ENCODE measurements around the gene PRKG1. TPM values are rescaled to one million over a fixed set of nuclear protein-coding genes. Genes with fewer than 3 reads are reported as not detected.

The PRKG1 gene
- polyA plus RNA-seq, 1 donor (not counting 4 experiments of a cell fraction or from before 2014, with no cell fraction given), result 0.24 TPM

DNA sequence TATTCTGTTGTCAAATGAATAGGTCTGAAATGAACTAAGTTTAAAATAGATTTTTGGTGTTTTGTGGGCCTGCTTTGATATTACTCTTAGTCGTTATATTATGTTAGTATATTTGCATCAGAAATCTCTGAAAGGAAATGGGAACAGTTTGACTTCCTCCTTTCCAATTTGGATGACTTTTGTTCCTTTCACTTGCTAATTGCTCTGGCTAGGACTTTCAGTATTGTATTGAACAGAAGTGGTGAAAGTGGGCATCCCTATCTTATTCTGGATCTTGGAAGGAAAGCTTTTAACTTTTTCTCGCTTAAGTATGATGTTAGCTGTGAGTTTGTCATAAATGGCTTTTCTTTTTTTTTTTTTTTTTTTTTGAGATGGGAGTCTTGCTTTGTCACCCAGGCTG, 966.2 kb downstream of the PRKG1 start:
- no peaks in the 10 kb centered on the region for H3K27me3 ChIP-seq (ENCODE audit: control insufficient read depth, extremely low read depth, insufficient read depth, low read length)
- DNase-seq (ENCODE audit: low read depth, low spot score) (no peak), FAIRE-seq (no peak)
- no peak overlapping the region for H3K4me2 ChIP-seq (ENCODE audit: control insufficient read depth, extremely low read depth, insufficient read depth, low read depth, low read length)
- H3K4me3 ChIP-seq (ENCODE audit: control insufficient read depth in 2 of 3, extremely low read depth in 1 of 3, insufficient read depth in 2 of 3, low read depth in 1 of 3, low read length in 3 of 3), result no peak overlapping the region
- no peak overlapping the region for H2AFZ ChIP-seq (ENCODE audit: control insufficient read depth, low read length)
- H3K9me3 ChIP-seq (ENCODE audit: control insufficient read depth, low read depth, low read length), result no peaks in the 10 kb centered on the region
- no peak overlapping the region for H3K27ac ChIP-seq (ENCODE audit: control insufficient read depth, insufficient read depth, low read length)
- H3K9ac ChIP-seq (ENCODE audit: control insufficient read depth, extremely low read depth, insufficient read depth, low read length), result no peak overlapping the region
- no peak for TF ChIP-seq EZH2 (IDR thresholded peaks at IDR 0.05; ENCODE audit: low read length)
- TF ChIP-seq, protein P1, sequence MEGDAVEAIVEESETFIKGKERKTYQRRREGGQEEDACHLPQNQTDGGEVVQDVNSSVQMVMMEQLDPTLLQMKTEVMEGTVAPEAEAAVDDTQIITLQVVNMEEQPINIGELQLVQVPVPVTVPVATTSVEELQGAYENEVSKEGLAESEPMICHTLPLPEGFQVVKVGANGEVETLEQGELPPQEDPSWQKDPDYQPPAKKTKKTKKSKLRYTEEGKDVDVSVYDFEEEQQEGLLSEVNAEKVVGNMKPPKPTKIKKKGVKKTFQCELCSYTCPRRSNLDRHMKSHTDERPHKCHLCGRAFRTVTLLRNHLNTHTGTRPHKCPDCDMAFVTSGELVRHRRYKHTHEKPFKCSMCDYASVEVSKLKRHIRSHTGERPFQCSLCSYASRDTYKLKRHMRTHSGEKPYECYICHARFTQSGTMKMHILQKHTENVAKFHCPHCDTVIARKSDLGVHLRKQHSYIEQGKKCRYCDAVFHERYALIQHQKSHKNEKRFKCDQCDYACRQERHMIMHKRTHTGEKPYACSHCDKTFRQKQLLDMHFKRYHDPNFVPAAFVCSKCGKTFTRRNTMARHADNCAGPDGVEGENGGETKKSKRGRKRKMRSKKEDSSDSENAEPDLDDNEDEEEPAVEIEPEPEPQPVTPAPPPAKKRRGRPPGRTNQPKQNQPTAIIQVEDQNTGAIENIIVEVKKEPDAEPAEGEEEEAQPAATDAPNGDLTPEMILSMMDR (optimal IDR thresholded peaks at IDR 0.05 in 1 of 3, IDR thresholded peaks at IDR 0.05 in 1 of 3, conservative IDR thresholded peaks at IDR 0.05 in 1 of 3; ENCODE audit: extremely low read depth in 1 of 3, insufficient read depth in 2 of 3, low read length in 3 of 3), result no peak
- H3K36me3 ChIP-seq (ENCODE audit: control insufficient read depth in 2 of 2, extremely low read depth in 1 of 2, insufficient read depth in 2 of 2, low read length in 2 of 2), result no peaks in the 10 kb centered on the region
- no peaks in the 10 kb centered on the region for H3K4me1 ChIP-seq (ENCODE audit: control insufficient read depth, extremely low read depth, insufficient read depth, low read length)
- dilution Hi-C loops (cut with MboI; ENCODE audit: extremely low pct_ligation_motif_present, low sequenced_read_pairs), result no loop called here
- no peaks in the 10 kb centered on the region for H3K9me1 ChIP-seq (ENCODE audit: control insufficient read depth, extremely low read depth, insufficient read depth, low read length)
- no peaks in the 10 kb centered on the region for H3K79me2 ChIP-seq (ENCODE audit: control insufficient read depth, insufficient read depth, low read length)
- no peaks in the 10 kb centered on the region for H4K20me1 ChIP-seq (ENCODE audit: control insufficient read depth, extremely low read depth, insufficient read depth, low read length)

DNA sequence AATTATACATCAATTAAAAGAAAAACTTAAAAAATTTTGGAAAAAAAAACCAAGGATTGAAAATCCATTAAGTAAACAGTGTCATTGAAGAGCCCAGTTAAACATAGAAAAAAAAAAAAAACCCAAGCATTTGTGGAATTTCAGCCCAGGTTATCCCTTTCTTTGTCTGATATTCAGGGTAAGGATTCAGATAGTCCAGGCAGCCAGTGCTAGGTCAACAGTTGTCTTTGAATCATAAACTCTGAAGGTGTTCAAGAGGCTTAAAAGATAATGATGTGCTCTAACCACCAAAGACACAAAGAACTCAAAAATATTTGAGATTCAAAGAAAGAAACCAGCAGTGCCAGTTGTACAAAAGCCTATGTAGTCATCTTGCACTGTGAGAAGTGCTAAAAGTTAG, 969.5 kb downstream of the PRKG1 start:
- no peak for FAIRE-seq
- dilution Hi-C loops (cut with MboI; ENCODE audit: extremely low pct_ligation_motif_present, low sequenced_read_pairs), result no loop called here
- Histone ChIP-seq H3K9me1 (ENCODE audit: control insufficient read depth, extremely low read depth, insufficient read depth, low read length) (no peaks in the 10 kb centered on the region), H3K4me2 (ENCODE audit: control insufficient read depth, extremely low read depth, insufficient read depth, low read depth, low read length) (no peak overlapping the region), H3K4me1 (ENCODE audit: control insufficient read depth, extremely low read depth, insufficient read depth, low read length) (no peaks in the 10 kb centered on the region), H3K27me3 (ENCODE audit: control insufficient read depth, extremely low read depth, insufficient read depth, low read length) (no peaks in the 10 kb centered on the region), H3K36me3 (ENCODE audit: control insufficient read depth in 2 of 2, extremely low read depth in 1 of 2, insufficient read depth in 2 of 2, low read length in 2 of 2) (no peaks in the 10 kb centered on the region), H3K4me3 (ENCODE audit: control insufficient read depth in 2 of 3, extremely low read depth in 1 of 3, insufficient read depth in 2 of 3, low read depth in 1 of 3, low read length in 3 of 3) (no peak overlapping the region), H2AFZ (ENCODE audit: control insufficient read depth, low read length) (no peak overlapping the region), H3K27ac (ENCODE audit: control insufficient read depth, insufficient read depth, low read length) (no peak overlapping the region), H4K20me1 (ENCODE audit: control insufficient read depth, extremely low read depth, insufficient read depth, low read length) (no peaks in the 10 kb centered on the region), H3K9ac (ENCODE audit: control insufficient read depth, extremely low read depth, insufficient read depth, low read length) (no peak overlapping the region), H3K9me3 (ENCODE audit: control insufficient read depth, low read depth, low read length) (no peaks in the 10 kb centered on the region), H3K79me2 (ENCODE audit: control insufficient read depth, insufficient read depth, low read length) (no peaks in the 10 kb centered on the region)
- DNase-seq (ENCODE audit: low read depth, low spot score), result no peak
- TF ChIP-seq, protein P1 (optimal IDR thresholded peaks at IDR 0.05 in 1 of 3, IDR thresholded peaks at IDR 0.05 in 1 of 3, conservative IDR thresholded peaks at IDR 0.05 in 1 of 3; ENCODE audit: extremely low read depth in 1 of 3, insufficient read depth in 2 of 3, low read length in 3 of 3), result no peak
- no peak for TF ChIP-seq EZH2 (IDR thresholded peaks at IDR 0.05; ENCODE audit: low read length)

Data from keratinocyte (primary cell).